Fibroblast of lung (primary cell): Measurements from ENCODE around the gene LIN52. TPM values are rescaled to one million over a fixed set of nuclear protein-coding genes. Genes with fewer than 3 reads are reported as not detected.

Experiments used
- DNase-seq, 2 donors: peaks; one replicate each; pipeline versions ENCODE4 v3.0.0 to v3.0.0-alpha.2; 2010; ENCODE audit warnings: low read depth in 2 of 2
- H2AFZ ChIP-seq: 2 replicates; pipeline ENCODE4 v1.5.1; 2012; ENCODE audit warnings: low read length, control low read depth, inconsistent platforms
- H3K27ac ChIP-seq: 2 replicates; pipeline ENCODE4 v1.5.1; 2011; ENCODE audit warnings: low read length, control low read depth; ENCODE audit not compliant: insufficient read depth
- H3K27me3 ChIP-seq: 2 replicates; pipeline ENCODE4 v1.5.1; 2011; ENCODE audit warnings: mild to moderate bottlenecking, low read length; ENCODE audit not compliant: control insufficient read depth, insufficient read depth
- H3K36me3 ChIP-seq: 2 replicates; pipeline ENCODE4 v1.5.1; 2011; ENCODE audit warnings: low read length; ENCODE audit not compliant: control insufficient read depth, insufficient read depth
- H3K4me1 ChIP-seq: 2 replicates; pipeline ENCODE4 v1.5.1; 2011; ENCODE audit warnings: low read length; ENCODE audit not compliant: control insufficient read depth, insufficient read depth; ENCODE audit errors: extremely low read depth
- H3K4me2 ChIP-seq: 2 replicates; pipeline ENCODE4 v1.5.1; 2011; ENCODE audit warnings: low read length, control low read depth; ENCODE audit not compliant: insufficient read depth; ENCODE audit errors: extremely low read depth
- H3K4me3 ChIP-seq, 4 experiments: fragments of 200-600 bp in 1 of 4; sonication (generic) in 1 of 4; replicated peaks in 1 of 4; 2 replicates each; pipeline ENCODE4 v1.5.1; 2011 to 2016; ENCODE audit warnings: low read length in 4 of 4, low read depth in 3 of 4, mild to moderate bottlenecking in 3 of 4, control low read depth in 2 of 4, inconsistent platforms in 1 of 4, mixed read lengths in 1 of 4; ENCODE audit not compliant: insufficient read depth in 1 of 4; ENCODE audit errors: control extremely low read depth in 1 of 4
- H3K79me2 ChIP-seq: 2 replicates; pipeline ENCODE4 v1.5.1; 2012; ENCODE audit warnings: mild to moderate bottlenecking, low read length, inconsistent platforms; ENCODE audit not compliant: control insufficient read depth, insufficient read depth
- H3K9ac ChIP-seq: 2 replicates; pipeline ENCODE4 v1.5.1; 2011; ENCODE audit warnings: mild to moderate bottlenecking, low read length, control low read depth; ENCODE audit not compliant: insufficient read depth
- H3K9me3 ChIP-seq: 2 replicates; pipeline ENCODE4 v1.5.1; 2012; ENCODE audit warnings: low read depth, low read length; ENCODE audit not compliant: control insufficient read depth, insufficient read depth
- H4K20me1 ChIP-seq: 2 replicates; pipeline ENCODE4 v1.5.1; 2011; ENCODE audit warnings: low read length; ENCODE audit not compliant: control insufficient read depth, insufficient read depth; ENCODE audit errors: extremely low read depth
- CTCF ChIP-seq, 2 donors: IDR thresholded peaks in 1 of 2; conservative IDR thresholded peaks in 1 of 2; 1 replicate in 1 of 2; 2 replicates in 1 of 2; pipeline ENCODE4 v1.5.1; 2011 to 2012; ENCODE audit warnings: low read length in 2 of 2, control low read depth in 1 of 2, inconsistent platforms in 1 of 2, low read depth in 1 of 2, mild to moderate bottlenecking in 1 of 2
- EZH2 ChIP-seq: IDR thresholded peaks from 2 replicates; pipeline ENCODE4 v1.5.1; 2012; ENCODE audit warnings: low read length, control low read depth, mild to moderate bottlenecking; ENCODE audit errors: missing control alignments
- polyA plus RNA-seq, 2 donors: library from polyadenylated mRNA; depleted of rRNA in 1 of 2; stranded (reverse) in 1 of 2; unstranded in 1 of 2; fragments of >200 nt; gene quantifications; 2 replicates each; pipeline ENCODE4 v1.2.1, GENCODE V29; 2011 to 2012; ENCODE audit warnings: missing spikeins in 1 of 2
- total RNA-seq: library from RNA; depleted of rRNA; stranded (reverse); fragments of >200 nt; gene quantifications from 2 replicates; pipeline ENCODE4 v1.2.1, GENCODE V29; 2014

Gene LIN52
- total and polyA plus RNA-seq, 2 donors (not counting 1 experiment from before 2014, with no cell fraction given) = 7.5 to 11.9 TPM

DNA sequence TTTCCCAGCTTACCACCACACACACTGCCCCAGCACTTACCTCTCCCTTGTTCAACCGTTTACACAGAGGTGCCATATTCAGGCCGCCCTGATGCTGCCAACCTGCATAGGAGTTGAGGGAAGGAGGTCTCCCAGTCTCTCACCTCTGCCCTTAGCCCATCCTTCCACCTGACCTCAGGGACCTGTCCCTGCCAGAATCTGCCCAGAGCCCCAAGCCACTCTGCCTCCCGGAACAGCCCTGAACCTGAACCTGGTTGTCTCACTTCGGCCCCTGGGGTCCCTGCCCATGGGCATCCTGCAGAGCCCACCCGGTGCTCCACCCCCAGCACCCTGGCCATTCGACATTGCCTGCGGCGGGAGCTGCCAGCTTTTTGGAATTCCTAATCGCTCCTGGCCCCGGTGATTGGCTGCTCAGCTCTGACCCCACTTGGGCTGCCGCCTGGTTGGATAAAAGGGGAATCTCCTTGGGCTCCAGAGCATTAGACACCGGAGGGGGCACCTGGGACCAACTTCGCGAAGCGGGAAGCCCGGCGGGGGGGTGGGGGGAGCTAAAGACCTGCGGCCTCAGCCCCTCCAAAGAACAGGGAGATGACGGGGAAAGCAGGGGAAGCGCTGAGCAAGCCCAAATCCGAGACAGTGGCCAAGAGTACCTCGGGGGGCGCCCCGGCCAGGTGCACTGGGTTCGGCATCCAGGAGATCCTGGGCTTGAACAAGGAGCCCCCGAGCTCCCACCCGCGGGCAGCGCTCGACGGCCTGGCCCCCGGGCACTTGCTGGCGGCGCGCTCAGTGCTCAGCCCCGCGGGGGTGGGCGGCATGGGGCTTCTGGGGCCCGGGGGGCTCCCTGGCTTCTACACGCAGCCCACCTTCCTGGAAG lies 154.5 kb downstream of the LIN52 start, which contains the start of gene VSX2:
Gene VSX2 (plus strand): TSS at position 476 of the 874 bp plus-strand sequence. CDS start 113 bp downstream, at position 589.
- H3K9ac ChIP-seq = no peak within 1 kb of the TSS
- H3K27me3 ChIP-seq = peaks cover 81% of the 10 kb centered on the region
- no peak within 1 kb of the TSS for H3K27ac ChIP-seq
- no peak within 1 kb of the TSS for H2AFZ ChIP-seq
- H3K4me3 ChIP-seq = no peak within 1 kb of the TSS
- H3K36me3 ChIP-seq = no peaks in the 10 kb centered on the region
- no peak for DNase-seq
- TF ChIP-seq CTCF (conservative IDR thresholded peaks at IDR 0.05 in 1 of 2, IDR thresholded peaks at IDR 0.05 in 1 of 2; ENCODE audit: low read depth in 1 of 2, low read length in 2 of 2) (no peak), EZH2 (no peak)
- H3K4me1 ChIP-seq = no peaks in the 10 kb centered on the region
- H3K79me2 ChIP-seq = no peaks in the 10 kb centered on the region
- no peak within 1 kb of the TSS for H3K4me2 ChIP-seq
- H4K20me1 ChIP-seq = no peaks in the 10 kb centered on the region
- H3K9me3 ChIP-seq = no peaks in the 10 kb centered on the region

DNA sequence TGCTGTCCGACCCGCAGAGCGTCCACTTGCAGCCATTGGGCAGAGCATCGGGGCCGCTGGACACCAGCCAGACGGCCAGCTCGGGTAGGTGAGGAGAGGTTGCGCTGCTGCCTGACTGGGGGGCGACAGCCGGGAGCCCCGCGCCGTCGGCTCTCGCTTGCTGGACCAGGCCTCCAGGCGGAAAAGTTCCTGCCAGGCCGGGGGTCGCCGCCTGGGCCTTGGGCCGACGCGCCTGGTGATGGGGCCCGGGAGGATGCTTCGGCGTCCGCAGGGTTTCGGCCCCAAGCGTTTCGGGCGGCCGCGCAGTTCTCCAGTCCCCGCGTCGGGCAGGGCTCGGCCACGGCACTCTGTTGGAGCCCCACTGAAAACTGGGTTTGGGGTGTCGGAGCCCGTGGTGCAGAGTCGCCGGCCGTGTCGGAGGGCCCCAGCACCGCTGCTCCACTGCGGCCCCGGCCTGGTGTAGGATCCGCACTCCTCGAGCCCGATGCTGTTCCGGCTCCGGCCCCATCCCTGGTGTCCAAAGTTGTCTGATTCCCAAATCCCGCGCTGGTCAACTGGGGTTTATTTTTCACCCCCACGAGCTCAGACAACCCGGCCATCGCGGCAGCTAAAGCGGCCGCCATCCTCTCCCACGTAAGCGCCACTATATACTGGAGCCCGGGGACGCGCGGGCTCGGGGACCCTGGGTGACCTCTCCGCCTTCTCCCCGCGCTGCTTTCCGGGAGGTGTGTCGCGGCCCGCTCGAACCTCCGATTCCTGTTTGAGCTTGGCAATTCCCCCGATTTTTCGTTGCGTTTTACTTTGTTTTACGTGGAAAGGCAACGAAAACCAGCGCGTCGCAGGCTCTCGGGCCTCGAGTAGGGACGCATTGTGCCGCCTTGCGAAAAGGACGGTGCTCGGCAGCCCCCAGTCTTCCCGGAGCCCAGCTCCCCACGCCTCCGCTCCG lies 155.4 kb downstream of the LIN52 start:
- H2AFZ ChIP-seq = no peak overlapping the region
- no peak overlapping the region for H3K27ac ChIP-seq
- H3K4me2 ChIP-seq = no peak overlapping the region
- H3K79me2 ChIP-seq = no peaks in the 10 kb centered on the region
- H3K36me3 ChIP-seq = no peaks in the 10 kb centered on the region
- no peaks in the 10 kb centered on the region for H4K20me1 ChIP-seq
- H3K9ac ChIP-seq = no peak overlapping the region
- peaks cover 74% of the 10 kb centered on the region for H3K27me3 ChIP-seq
- no peak overlapping the region for H3K4me3 ChIP-seq
- no peaks in the 10 kb centered on the region for H3K9me3 ChIP-seq
- TF ChIP-seq EZH2 (peak; percentile 100), CTCF (conservative IDR thresholded peaks at IDR 0.05 in 1 of 2, IDR thresholded peaks at IDR 0.05 in 1 of 2; ENCODE audit: low read depth in 1 of 2, low read length in 2 of 2) (no peak)
- no peaks in the 10 kb centered on the region for H3K4me1 ChIP-seq
- DNase-seq = peak in 1 of 2 donors; percentile 12
